CD1c-positive myeloid dendritic cell (primary cell): ENCODE results near the gene COPS6.

Experiments used
- DNase-seq: peaks from one replicate; pipeline ENCODE4 v3.0.0-alpha.2; 2016; ENCODE audit errors: extremely low spot score

The COPS6 gene

GRCh38 chr7:100102950-100103840, 14.4 kb downstream of the COPS6 start:
- DNase-seq: no peak

DNA sequence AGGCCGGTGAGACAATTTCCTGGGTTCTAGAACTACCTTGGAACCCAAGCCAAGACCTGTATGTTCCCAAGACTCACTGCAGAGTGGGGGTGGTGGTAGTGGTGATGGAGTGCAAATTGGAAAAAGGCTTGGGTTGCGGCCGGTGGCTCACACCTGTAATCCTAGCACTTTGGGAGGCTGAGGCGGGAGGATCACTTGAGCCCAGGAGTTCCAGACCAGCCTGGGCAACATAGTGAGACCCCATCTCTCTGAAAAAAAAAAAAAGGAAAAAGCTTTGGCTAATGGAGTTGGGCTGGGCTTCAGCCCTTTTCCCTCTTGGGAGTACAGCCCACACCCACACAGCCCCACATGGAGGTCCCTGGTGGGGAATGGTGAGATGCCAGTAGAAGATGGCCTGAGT, 16.8 kb downstream of the COPS6 start:
- no peak for DNase-seq

DNA sequence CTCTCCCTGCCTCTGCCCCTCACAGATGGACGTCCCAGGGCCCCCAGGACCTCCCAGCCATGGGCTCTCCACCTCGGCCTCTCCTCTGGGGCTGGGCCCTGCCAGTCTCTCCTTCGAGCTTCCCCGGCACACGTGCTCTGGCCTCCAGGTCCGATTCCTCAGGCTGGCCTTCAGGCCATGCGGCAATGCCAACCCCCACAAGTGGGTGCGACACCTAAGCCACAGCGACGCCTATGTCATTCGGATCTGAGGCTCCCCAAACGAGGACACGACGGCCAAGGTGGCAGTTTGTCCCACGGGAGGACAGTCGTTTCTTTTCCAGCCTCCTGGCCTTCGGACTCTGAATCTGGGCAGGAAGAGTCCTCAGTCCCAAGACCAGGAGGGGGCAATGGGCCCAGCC, 17.9 kb downstream of the COPS6 start:
- DNase-seq: no peak

DNA sequence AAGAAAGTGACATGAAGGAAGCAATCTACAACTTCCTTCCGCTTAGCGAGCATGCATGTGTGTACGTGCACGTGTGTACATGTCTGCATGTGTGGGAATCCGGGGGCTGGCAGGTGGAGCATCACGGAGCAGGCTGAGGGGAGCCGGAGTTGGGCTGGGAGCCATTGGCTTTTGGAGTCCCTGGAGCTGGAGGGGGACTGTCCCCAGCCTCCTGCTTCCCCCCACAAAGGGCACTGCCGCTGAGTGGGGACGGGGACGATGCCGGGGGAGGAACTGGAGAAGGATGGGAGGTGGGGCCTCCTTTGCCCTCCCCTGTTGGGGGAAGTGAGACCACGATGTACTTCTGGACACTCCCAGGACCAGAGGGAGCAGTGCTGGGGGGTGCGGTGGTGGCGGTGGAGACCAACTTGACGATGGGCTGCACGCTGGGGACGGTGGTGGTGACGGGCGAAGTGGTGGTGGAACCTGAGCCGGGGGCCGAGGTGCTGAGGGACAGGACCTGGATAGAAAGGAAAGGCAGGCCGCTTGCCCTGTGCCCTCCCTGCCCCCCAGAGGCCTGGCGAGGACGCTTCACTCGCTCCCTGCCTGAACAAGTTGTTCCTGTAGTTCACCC, 18.5 kb downstream of the COPS6 start:
- no peak for DNase-seq

GRCh38 chr7:100107890-100108289, 19.1 kb downstream of the COPS6 start:
- DNase-seq: no peak

- DNase-seq: no peak
These were observed 20.9 kb downstream of the COPS6 start for GRCh38 chr7:100109521-100110163.

DNA sequence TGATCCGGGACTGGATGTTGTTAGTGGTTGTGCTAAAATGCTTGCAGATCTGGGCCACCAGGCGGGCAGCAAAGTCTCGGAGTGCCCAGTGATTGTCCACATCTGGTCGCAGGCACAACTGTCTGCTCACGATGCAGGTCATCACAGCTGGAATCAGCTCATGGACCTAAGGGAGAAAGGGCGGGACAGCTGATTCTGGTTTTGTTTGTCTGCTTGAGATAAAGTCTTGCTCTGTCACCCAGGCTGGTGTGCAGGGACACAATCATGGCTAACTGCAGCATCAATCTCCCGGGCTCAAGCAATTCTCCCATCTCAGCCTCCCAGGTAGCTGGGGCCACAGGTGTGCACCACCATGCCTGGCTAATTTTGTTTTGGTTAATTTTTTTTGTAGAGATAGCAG, 22.4 kb downstream of the COPS6 start:
- DNase-seq: no peak

GRCh38 chr7:100111914-100112313, 23.1 kb downstream of the COPS6 start:
- no peak for DNase-seq

GRCh38 chr7:100115026-100115425, 26.3 kb downstream of the COPS6 start:
- DNase-seq: no peak

GRCh38 chr7:100118388-100119071, 29.8 kb downstream of the COPS6 start:
- DNase-seq: no peak

DNA sequence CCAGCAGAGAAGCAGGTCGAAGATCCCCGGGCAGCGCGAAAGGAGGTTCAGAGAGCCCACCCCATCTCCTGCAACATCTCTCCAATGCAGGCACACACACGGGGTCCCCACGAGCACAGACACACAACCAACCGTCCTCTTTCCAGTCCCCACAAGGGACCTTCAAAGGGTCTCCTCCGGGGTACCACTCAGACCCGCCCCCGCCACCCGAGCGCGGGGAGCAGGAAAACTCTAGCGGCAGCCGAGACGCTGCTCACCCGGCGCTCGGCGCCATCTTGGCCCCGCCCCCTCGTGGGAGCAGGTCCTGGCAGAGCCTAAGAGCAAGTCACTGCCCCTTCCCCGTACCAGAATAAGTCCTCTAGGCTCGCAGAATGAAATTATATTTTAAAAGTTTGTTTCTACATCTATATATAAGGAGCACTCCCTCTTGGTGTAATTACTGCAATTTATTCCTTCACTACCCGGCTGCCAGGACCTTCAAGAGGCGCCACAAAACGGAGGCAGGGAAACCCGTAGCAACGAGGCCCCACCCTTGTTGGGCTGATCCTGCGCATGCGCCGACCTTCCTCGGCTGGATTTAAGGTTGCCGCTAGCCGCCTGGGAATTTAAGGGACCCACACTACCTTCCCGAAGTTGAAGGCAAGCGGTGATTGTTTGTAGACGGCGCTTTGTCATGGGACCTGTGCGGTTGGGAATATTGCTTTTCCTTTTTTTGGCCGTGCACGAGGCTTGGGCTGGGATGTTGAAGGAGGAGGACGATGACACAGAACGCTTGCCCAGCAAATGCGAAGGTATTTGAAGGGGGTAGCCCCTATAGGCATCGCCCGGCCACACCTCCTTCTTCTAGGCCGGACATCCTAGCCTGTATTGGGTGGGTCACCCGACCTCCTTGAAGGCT, 30.6 kb downstream of the COPS6 start, which contains the start of the genes CNPY4 and TAF6:
TSS of gene CNPY4 (plus strand) at position 563 of the 898 bp plus-strand sequence. CDS start at position 674, 111 bp downstream.
TSS of gene TAF6 (minus strand) at position 287 of the 898 bp plus-strand sequence. CDS start 5,149 bp downstream, outside the sequence.
- DNase-seq: peak; percentile 97

DNA sequence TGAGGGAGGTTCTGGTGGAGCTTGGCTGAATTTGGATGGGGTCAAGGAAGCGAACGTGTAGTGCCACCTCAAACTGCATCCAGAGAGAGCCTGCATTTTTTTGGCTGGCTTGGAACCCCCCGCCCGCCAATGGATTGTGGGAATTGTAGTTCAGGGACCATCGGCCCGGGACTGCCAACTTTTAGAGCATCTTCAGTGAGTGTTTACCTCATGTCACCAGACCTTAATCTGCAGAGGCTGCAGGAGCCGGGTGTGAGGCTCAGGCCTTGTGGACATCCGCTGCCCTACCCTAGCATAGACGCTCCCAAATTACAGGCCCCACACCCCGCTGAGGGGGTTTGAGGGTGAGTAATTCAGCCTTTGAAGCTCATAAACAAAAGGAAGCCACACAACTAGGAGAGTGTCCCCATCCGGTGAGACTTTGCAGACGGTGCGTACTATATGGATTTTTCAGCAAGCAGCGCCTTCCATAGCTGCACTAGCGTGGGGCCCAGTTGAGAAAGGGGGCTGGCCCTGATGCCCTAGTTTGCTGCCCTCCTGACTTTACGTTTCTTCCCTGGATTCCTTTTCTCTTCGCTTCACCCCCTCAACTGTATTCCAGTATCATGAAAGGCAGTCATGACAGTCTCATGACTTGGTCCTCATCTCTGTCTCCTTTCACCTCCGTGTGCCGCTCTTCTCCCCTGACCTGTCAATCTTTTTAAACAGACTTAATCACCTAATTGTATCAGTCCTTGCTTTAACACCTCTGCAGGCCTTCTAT, 31.4 kb downstream of the COPS6 start:
- peak; percentile 50 for DNase-seq

DNA sequence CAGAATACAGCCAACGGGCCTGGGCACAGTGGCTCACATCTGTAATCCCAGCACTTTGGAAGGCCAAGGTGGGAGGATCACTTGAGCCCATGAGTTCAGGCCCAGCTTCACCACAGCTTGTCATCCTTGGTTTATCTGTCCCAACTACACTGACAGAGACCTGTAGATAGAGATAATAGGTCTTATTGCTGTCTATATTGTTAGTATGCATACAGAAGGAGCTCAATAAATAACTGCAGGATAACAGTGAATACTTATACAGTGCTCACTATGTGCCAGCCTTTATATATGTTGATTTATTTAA, 31.9 kb downstream of the COPS6 start:
- DNase-seq: no peak

- DNase-seq: no peak
These were observed 33.3 kb downstream of the COPS6 start for GRCh38 chr7:100122067-100122466.

DNA sequence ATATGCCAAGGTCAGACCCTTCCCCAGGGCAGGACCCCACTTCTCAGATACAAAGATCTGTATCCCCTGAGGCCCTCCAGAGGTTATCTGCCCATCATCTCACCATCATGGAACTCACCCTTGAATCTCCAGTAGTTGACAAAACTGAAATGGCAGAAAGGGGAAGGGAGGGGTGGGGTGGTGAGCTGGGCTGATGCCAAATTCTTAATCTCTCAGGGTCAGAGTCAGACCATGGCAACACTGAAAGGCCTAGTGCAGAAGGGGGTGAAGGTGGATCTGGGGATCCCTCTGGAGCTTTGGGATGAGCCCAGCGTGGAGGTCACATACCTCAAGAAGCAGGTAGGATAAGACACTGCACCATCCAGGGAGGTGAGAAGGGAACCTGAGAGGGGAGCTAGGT, 33.8 kb downstream of the COPS6 start:
- no peak for DNase-seq

GRCh38 chr7:100124301-100125230, 35.8 kb downstream of the COPS6 start:
- DNase-seq: no peak

DNA sequence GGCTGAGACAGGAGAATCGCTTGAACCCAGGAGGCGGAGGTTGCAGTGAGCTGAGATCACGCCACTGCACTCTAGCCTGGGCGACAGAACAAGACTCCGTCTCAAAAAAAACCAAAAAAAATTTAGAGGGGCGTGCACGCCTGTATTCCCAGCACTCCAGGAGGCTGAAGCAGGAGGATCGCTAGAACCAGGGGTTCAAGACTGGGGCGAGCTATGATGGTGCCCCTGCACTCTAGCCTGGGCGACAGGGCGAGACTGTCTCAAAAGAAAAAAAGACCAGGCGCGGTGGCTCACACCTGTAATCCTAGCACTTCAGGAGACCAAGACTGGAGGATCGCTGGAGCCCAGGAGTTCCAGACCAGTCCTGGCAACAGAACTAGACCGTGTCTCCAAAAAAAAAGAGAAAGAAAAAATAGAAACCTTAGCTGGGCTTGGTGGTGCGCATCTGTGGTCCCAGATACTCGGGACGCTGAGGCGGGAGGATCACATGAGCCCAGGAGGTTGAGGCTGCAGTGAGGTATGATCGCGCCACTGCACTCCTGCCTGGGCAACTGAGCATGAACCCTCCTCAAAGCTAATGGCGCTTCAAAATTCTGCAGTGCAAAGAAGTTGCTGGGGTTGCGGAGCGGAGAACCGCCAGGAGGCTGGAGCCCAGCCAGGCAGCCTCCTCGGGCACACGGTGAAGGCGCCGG, 37.6 kb downstream of the COPS6 start:
- no peak for DNase-seq
